OCI-LY1 (cell line): ENCODE data around the gene RBM34.
"Not testable (repeated sequence)": the region's sequence is repeated elsewhere in the genome, so short reads cannot be mapped to it uniquely, and the experiment has no call there.

Experiments used
- CTCF ChIP-seq: fragments of 200-600 bp; sonication (generic), shearing (Covaris generic); IDR thresholded peaks from 2 replicates; pipeline ENCODE4 v1.5.1; 2017; ENCODE audit warnings: mild to moderate bottlenecking, antibody characterized with exemption, low read length, moderate library complexity, mixed read lengths
- EZH2 ChIP-seq: fragments of 200-600 bp; sonication (generic), shearing (Covaris generic); IDR thresholded peaks from 2 replicates; pipeline ENCODE4 v1.8.0; 2017; ENCODE audit warnings: borderline replicate concordance, mixed run types, mild to moderate bottlenecking, antibody characterized with exemption, low read length, moderate library complexity, mixed read lengths

- not testable (repeated sequence) for TF ChIP-seq CTCF, EZH2
These were observed 63.5 kb downstream of the RBM34 start for GRCh38 chr1:235097501-235097900.
